MCF 10A (cell line): ENCODE measurements around the gene KCNMA1. TPM values are rescaled to one million over a fixed set of nuclear protein-coding genes. Genes with fewer than 3 reads are reported as not detected.
A peak's percentile ranks its signal among the peaks of the same experiment; 100 is the strongest.

Source experiments
- BruUV-seq: library from RNA; stranded (reverse); fragments of 400-500 nt; replicated peaks from 2 replicates; lab custom pipeline; 2021; lab: Mats Ljungman, UMichigan
- CTCF ChIA-PET: fragments of 300-600 bp; sonication (Branson Sonifier 250); formaldehyde crosslinking; extraction: SDS; loops from one replicate; lab custom pipeline; 2021; ENCODE audit warnings: antibody characterized with exemption, inconsistent platforms; lab: Yijun Ruan, JAX
- POLR2A ChIA-PET: fragments of 300-600, 350-650 bp; sonication (Branson Sonifier 250); formaldehyde crosslinking; extraction: SDS; loops from one replicate; lab custom pipeline; 2020; ENCODE audit warnings: antibody characterized with exemption, inconsistent platforms; lab: Yijun Ruan, JAX
- DNase-seq: peaks from one replicate; pipeline ENCODE4 v3.0.0-alpha.2; 2018; ENCODE audit not compliant: unreplicated experiment
- H3K27ac Mint-ChIP-seq: one replicate; pipeline ENCODE4 v1.8.0; 2022; ENCODE audit warnings: mild to moderate bottlenecking, low read depth, mixed read lengths; ENCODE audit not compliant: unreplicated experiment
- H3K27me3 Mint-ChIP-seq: one replicate; pipeline ENCODE4 v1.8.0; 2022; ENCODE audit warnings: mixed read lengths; ENCODE audit not compliant: insufficient read depth, unreplicated experiment
- H3K36me3 Mint-ChIP-seq: one replicate; pipeline ENCODE4 v1.8.0; 2022; ENCODE audit warnings: mild to moderate bottlenecking, moderate library complexity, mixed read lengths; ENCODE audit not compliant: insufficient read depth, unreplicated experiment
- H3K4me1 Mint-ChIP-seq: one replicate; pipeline ENCODE4 v1.8.0; 2022; ENCODE audit warnings: mixed read lengths; ENCODE audit not compliant: insufficient read depth, unreplicated experiment
- H3K4me3 Mint-ChIP-seq: one replicate; pipeline ENCODE4 v1.8.0; 2022; ENCODE audit warnings: mild to moderate bottlenecking, moderate library complexity, mixed read lengths; ENCODE audit not compliant: unreplicated experiment
- H3K9me3 Mint-ChIP-seq: one replicate; pipeline ENCODE4 v1.8.0; 2022; ENCODE audit warnings: mixed read lengths; ENCODE audit not compliant: unreplicated experiment
- CTCF ChIP-seq: fragments of 200-600 bp; IDR thresholded peaks from one replicate; pipeline ENCODE4 v1.8.0; 2022; ENCODE audit warnings: antibody characterized with exemption, mild to moderate bottlenecking; ENCODE audit not compliant: unreplicated experiment
- intact Hi-C: fragments of 100-400 bp; cut with micrococcal nuclease; formaldehyde crosslinking; loops from 2 replicates; pipeline ENCODE4 v1.14.1; 2022
- total RNA-seq: library from RNA; stranded (reverse); gene quantifications from 2 replicates; pipeline ENCODE4 v1.2.3, GENCODE V29; 2022

Gene KCNMA1
- total RNA-seq, 1 experiment from 2014 or later = 7.5 TPM

DNA sequence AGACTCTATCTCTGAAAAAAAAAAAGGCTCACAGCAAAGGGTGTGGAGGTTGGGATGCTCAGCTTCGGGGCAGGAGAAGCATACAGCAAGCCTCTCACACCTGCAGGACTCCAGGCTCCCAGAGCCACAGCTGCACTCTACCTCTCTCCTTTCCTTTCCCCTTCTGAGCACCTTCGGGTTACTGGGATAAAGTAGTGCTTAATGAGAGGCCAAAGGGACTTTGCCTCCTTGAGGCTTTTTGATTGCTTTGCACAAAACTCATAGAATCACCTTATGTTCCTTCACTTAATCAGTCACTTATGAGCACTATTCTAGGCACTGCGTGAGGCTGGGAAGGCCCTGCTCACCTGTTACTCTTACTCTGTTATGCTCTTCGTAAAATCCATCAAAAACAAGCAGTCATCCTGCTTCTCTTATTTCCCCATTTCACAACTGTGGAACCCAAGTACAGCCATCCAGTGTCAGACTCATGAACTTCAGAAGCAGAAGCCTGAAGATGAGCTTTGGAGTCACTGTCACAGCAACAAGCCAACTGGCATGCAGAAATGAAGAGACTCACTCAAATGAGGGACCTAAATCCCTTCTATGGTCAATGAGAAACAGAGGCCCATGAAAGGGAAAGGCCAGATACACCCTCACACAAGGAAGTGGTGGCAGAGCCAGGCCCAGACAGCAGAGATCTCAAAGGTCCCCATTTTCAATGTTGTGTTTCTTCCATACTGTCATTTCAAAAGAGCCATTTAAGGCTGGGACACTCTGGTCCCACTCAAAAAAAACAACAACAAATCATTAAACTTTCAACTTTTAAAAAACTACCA is 205.4 kb downstream of the KCNMA1 start:
- BruUV-seq = no TSS peak
- DNase-seq = no peak
- Mint-ChIP-seq H3K36me3 (peaks cover 5% of the 10 kb centered on the region), H3K4me1 (no peaks in the 10 kb centered on the region), H3K27ac (no peak overlapping the region), H3K4me3 (no peak overlapping the region), H3K9me3 (no peaks in the 10 kb centered on the region), H3K27me3 (no peaks in the 10 kb centered on the region)
- no peak for TF ChIP-seq CTCF
- CTCF ChIA-PET = interaction anchor here (2.2 kb wide), 1 partner anchor 40 kb away, joined by 6 read pairs; no protein-coding TSS in a partner anchor
- intact Hi-C loops = no loop called here
- POLR2A ChIA-PET = no interaction called here

DNA sequence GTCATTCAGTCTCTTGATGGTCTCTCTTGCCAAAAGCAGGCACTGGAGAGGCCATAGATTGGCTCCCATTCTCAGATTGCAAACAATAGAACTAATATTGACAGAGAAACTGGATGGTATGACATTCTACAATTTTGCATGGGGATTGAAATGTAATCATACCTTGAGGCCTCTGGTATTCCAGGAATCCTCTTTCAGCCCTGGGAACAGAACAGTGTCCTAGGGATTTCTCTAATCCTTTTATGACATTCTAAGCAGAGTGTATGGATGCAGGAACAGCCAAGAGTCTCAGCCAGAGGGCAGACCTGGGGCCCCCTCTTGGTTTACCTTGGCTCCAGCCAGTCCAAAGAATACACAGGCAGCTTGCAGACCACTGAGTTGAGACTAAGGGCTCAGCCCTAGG is 206.4 kb downstream of the KCNMA1 start:
- H3K4me1 Mint-ChIP-seq = no peaks in the 10 kb centered on the region
- ChIA-PET CTCF (interaction anchor here (2.2 kb wide), 1 partner anchor 39 kb away, joined by 6 read pairs; no protein-coding TSS in a partner anchor), POLR2A (no interaction called here)
- no peak for TF ChIP-seq CTCF
- BruUV-seq = no TSS peak
- no peak overlapping the region for H3K4me3 Mint-ChIP-seq
- no peaks in the 10 kb centered on the region for H3K27me3 Mint-ChIP-seq
- no peak for DNase-seq
- peaks cover 5% of the 10 kb centered on the region for H3K36me3 Mint-ChIP-seq
- no peak overlapping the region for H3K27ac Mint-ChIP-seq
- intact Hi-C loops = no loop called here
- no peaks in the 10 kb centered on the region for H3K9me3 Mint-ChIP-seq

- Mint-ChIP-seq H3K9me3 (no peaks in the 10 kb centered on the region), H3K27ac (no peak overlapping the region), H3K4me3 (no peak overlapping the region), H3K36me3 (peaks cover 5% of the 10 kb centered on the region), H3K4me1 (no peaks in the 10 kb centered on the region), H3K27me3 (no peaks in the 10 kb centered on the region)
- no TSS peak for BruUV-seq
- ChIA-PET CTCF (no interaction called here), POLR2A (no interaction called here)
- DNase-seq = no peak
- TF ChIP-seq CTCF = no peak
- intact Hi-C loops = no loop called here
These were observed 207.1 kb downstream of the KCNMA1 start for GRCh38 chr10:77430530-77430929.

DNA sequence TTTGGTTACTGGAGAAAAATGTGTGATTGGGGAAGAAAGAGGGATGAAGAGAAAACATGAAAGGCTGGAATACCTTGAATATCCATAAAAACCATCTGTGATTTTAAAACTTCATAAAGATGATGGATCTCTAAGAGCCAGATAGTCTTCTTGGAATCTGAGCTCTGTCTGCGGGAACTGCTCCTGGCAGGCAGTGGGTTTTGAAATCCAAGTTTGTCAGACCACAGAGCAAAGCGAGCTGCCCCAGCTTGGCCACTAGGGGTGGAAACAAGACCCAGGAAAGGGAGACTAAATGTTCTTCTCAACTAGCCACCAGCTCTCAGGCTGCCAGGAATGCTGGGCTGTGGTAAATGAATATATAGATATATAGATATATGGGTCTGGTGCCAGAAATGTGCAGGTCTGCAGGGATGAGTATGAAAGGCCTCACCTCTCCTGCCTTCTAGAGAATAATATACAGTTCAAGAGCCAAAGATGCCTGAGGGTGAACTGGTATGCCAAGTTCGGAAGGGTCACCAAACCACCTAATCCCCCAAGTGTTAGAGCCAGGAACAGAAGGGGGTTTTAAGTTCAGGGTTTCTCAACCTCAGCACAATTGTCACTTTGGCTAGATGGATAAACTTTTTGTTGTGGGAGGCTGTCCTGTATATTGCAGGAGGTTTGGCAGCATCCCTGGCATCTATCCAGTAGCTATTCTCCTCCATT is 208.8 kb downstream of the KCNMA1 start:
- no peaks in the 10 kb centered on the region for H3K4me1 Mint-ChIP-seq
- no peak overlapping the region for H3K4me3 Mint-ChIP-seq

More for the DNA sequence above, 208.8 kb downstream of the KCNMA1 start:
- ChIA-PET POLR2A (interaction anchor here (0.5 kb wide), 1 partner anchor 27 kb away, joined by 3 read pairs; no protein-coding TSS in a partner anchor), CTCF (interaction anchor here (1.0 kb wide), 1 partner anchor 18 kb away, joined by 3 read pairs; no protein-coding TSS in a partner anchor)
- no peaks in the 10 kb centered on the region for H3K9me3 Mint-ChIP-seq
- H3K27me3 Mint-ChIP-seq = no peaks in the 10 kb centered on the region
- intact Hi-C loops = no loop called here
- H3K36me3 Mint-ChIP-seq = peaks cover 5% of the 10 kb centered on the region
- BruUV-seq = no TSS peak
- peak; percentile 25 for TF ChIP-seq CTCF
- no peak overlapping the region for H3K27ac Mint-ChIP-seq
- peak; percentile 45 for DNase-seq
